NCI-H1417 (cell line): ENCODE results near the gene ITGA2.
A peak's percentile ranks its signal among the peaks of the same experiment; 100 is the strongest.

Experiments used
- DNase-seq, 3 experiments: peaks; one replicate each; lab custom pipeline; 2025; lab: John Stamatoyannopoulos, UW

ITGA2 gene

DNA sequence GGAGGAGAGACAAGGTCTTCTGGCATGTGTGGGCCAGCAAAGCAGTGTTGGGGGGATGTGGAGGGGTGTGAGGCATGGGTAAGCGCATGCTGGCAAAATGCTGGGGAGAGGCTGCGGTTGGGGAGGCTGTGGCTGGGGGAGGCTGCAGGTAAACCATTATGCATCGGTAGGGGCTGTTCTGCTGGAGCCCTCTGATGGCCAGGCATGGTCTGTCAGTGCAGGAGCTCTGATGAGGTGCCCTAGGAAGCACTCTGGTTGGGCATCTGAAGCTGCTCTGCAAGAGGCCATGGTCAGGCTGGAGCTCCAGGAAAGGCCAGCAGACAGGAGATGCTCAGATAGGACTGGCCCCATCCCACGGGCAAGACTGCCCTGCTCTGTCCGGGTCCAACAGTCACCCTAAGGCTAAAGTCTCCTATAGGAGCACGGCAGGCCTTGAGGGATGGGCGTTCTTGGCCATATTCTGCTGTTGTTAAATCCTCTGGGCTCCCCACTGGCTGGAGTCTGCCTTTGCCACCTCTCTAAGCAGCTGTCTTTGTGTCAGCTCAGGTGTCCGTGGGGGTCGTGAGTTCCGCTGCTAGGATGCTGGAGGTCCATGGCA lies 28.7 kb downstream of the ITGA2 start:
- no peak for DNase-seq

DNA sequence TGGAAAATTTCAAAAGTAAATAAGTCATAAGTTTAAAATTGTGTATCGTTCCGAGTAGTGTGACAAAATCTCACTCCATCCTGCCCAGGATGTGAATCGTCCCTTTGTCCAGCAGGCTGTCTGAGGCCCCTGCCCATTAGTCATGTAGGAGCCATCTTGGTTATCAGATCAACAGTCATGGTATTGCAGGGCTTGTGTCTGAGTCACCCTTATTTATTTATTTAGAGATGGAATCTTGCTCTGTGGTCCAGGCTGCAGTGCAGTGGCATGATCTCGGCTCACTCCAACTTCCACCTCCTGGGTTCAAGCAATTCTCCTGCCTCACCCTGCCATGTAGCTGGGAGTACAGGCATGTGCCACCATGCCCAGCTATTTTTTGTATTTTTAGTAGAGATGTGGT lies 30.2 kb downstream of the ITGA2 start:
- DNase-seq, result no peak

DNA sequence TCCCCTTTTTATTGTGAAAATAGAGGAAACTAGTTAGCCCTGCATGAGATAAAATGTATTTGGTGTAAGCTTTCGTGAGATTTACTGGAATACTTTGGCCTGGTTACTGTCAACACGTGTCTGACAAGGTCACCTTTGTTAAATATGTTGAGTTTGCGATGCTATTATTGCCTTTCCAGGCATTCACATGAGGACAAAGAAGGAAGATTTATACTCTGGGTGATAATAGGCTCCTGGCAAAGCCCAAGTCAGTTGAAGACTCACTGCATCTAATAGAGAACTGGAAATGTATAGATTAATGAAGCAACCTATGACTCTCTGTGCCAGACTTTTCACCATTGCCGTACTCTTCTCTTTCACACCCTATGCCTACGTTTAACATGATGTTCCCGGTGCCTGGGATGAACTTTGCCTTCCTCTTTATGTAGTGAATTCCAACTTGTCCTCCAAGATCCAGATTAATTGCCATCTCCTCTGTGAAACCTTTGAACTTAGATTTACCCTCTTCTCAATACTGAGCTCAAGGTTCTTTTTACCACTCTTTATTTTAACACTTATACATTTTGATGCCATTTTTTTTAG lies 33.9 kb downstream of the ITGA2 start:
- no peak for DNase-seq

- no peak for DNase-seq
Observed at GRCh38 chr5:53023969-53024368, 34.8 kb downstream of the ITGA2 start.

DNA sequence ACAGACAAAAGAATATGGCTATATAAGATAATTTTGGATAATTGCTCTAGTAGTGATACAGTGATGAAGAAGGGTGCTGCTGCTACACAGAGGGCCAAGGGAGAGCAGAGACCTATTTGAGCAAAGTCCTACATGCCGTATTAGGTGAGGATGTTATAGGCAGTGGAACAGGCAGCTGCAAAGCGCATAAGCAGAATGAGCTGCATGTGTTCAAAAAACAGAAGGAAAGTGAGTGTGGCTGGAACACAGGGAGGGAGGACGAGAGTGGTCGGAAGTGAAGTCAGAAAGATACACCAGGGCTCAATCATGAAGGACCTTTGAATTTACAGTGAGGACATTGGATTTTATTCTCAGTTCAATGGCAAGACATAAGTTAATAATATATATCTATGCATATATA lies 35.4 kb downstream of the ITGA2 start:
- no peak for DNase-seq

DNA sequence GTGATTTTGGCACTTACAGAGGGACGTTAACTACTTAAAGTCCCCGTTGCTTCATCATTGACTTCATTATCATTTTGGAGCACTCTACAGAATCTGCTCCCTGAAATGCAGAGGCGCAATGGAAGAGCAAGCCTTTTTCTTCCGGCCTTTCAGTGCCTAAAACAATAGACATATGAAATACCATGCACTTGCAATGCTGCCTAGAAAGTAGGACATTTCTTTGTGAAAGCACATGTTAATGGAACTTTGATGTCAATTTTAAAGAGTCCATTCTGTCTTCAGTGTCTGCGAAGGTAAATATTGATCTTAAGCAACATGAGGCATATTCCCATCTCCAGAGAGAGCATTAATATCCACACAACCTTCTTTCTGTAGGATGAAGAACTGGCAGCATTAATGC lies 36.3 kb downstream of the ITGA2 start:
- DNase-seq, result peak in 1 of 3 experiments; percentile 20

DNA sequence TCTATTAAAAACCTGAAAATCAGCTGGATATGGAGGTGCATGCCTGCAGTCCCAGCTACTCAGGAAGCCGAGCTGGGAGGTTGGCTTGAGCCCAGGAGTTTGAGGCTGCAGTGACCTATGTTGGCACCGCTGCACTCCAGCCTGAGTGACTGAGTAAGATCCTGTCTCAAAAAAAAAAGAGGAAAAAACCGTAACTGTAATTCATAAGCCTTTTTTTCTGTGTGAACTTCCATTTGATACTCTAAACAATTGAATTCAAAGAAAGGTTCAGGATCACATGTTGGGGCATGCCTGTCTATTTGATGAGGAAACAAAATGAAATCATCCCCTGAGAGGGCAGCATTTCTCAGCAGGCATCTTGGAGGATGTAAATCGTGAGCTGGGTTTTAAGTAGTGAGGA lies 38.8 kb downstream of the ITGA2 start:
- peak in 2 of 3 experiments; percentile 4 to 21 for DNase-seq

- no peak for DNase-seq
Observed at GRCh38 chr5:53029608-53030007, 40.5 kb downstream of the ITGA2 start.

- peak in 1 of 3 experiments; percentile 3 for DNase-seq
Observed at GRCh38 chr5:53030893-53031292, 41.7 kb downstream of the ITGA2 start.

DNA sequence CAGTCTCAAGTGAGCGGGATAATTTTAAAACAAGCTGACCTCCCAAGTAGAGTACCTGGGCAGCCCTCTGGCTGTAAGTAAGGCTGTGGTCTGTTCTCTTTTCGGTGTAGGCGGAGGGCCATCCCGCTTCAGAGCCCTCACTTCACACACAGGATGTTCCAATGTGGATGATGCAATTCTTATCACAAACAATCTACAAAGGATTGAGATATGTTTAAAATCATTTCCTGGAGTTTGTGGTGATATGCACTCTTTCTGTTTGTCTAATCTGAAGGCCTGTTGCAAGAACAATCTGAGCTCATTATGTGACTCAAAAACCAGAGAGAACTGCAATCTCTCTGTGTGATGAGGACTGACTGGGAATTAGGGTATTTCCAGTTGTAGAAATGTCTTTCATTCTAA lies 42.5 kb downstream of the ITGA2 start:
- DNase-seq, result peak in 2 of 3 experiments; percentile 2 to 15

DNA sequence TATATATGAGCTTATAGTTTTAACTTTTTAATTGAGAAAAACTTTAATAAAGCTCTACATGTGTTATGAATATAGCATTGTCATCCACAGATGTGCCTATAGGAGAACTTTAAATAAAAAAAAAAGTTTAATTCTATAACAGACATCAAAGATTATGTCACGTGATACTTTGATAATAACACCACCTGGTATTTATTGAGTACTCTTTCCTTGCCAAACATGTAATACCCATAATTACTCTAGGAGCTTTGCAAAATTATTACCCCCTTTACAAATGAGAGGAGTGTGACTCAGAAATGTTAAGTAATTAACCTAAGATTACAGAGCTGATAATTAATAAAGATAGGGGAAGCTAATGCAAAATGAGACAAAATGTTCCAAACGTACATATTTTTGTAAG lies 43.0 kb downstream of the ITGA2 start:
- DNase-seq, result peak in 1 of 3 experiments; percentile 15

- DNase-seq, result no peak
Observed at GRCh38 chr5:53034832-53035231, 45.7 kb downstream of the ITGA2 start.

- no peak for DNase-seq
Observed at GRCh38 chr5:53035868-53036381, 46.8 kb downstream of the ITGA2 start.

GRCh38 chr5:53037141-53037859 lies 48.1 kb downstream of the ITGA2 start:
- no peak for DNase-seq

GRCh38 chr5:53038196-53038847 lies 49.2 kb downstream of the ITGA2 start:
- no peak for DNase-seq

GRCh38 chr5:53039855-53040254 lies 50.7 kb downstream of the ITGA2 start:
- no peak for DNase-seq

DNA sequence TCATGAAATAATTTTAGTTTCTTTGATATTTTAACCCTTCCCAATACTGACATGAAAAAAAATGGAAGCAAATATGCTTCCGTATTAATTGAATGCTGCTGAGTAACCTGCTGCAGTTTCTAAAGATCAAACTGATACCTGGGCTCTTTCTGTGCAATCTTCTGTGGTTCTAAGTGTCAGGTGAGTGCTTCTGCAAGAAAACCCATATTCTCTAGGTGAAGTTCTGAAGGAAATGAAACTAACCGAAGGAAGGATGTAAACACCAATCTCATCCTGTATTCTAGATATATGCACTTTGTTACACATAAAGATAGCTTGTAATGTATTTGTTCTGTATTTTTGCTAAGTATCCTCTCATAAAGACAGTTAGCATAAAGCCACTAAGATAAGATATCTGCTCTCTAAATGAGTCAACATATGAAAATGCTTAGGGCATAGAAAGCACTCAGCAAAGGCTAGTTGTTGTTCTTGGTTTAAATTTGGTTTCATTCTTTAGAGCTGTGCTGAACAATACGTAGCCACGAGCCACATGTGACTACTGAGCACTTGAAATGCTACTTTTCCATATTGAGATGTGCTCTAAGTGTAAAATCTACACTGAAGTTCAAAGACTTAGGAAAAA lies 52.0 kb downstream of the ITGA2 start:
- no peak for DNase-seq

- no peak for DNase-seq
Observed at GRCh38 chr5:53041740-53042139, 52.6 kb downstream of the ITGA2 start.

GRCh38 chr5:53045263-53045662 lies 56.1 kb downstream of the ITGA2 start:
- DNase-seq, result no peak

DNA sequence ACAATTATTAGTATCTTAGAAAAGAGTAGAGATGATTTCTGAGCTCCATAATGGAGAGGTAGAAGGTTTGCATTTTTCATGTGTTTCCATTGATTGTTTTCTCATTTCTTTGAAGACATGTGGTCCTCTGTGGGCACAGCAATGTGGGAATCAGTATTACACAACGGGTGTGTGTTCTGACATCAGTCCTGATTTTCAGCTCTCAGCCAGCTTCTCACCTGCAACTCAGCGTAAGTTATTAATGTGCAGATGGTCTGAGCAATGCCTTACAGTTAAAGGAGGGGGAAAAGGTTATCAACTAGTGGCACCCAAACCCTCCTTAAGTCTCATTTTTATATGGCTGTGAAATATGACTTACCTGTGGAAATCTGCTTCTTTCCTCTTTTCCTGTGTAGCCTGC lies 59.1 kb downstream of the ITGA2 start:
- no peak for DNase-seq

DNA sequence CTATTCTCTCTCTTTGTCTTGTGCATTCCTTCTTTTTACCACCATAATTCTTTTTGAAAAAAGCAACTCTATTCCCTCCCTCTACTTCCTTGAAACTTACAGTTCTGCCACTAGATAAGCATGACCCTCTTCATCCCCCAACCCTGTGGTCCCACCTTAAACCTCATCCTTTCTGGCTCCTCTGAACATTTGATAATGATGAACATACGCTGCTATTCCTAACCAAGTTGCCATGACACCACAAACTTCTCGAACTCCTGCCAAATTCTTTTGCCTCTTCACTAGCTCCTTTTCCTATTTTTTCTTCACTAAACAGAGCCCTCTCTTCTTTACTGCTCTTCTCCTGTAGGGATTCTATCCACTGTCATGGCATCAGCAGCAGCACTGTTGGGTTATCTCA lies 63.3 kb downstream of the ITGA2 start:
- no peak for DNase-seq

DNA sequence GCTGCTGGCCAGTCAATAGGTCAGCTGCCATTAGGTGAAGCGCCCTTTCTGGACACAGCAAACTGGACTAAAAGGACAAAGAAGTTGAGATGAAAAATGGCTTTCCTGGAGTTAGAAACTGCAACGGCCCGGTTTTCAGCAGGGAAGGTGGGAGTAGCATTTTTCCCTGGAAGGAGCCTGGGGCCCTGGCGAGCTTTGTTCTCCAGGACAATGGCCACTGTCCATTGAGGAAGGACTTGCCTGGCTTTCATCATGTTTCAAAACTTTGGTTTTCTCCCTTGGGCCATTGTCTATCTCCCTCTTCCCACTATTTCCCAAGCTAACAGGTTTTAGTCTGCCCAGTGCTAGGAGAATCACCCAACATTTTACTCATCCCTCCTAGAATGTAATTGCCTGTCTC lies 64.2 kb downstream of the ITGA2 start:
- DNase-seq, result no peak
